HCT116 (cell line): ENCODE results near the gene ACP1.

Experiments
- CTCF ChIP-seq, 3 experiments: fragments of 200-600 bp in 1 of 3; sonication (generic) in 1 of 3; IDR thresholded peaks in 2 of 3; conservative IDR thresholded peaks in 1 of 3; 2 replicates each; pipeline ENCODE4 v1.5.1; 2012 to 2017; ENCODE audit warnings: low read depth in 2 of 3, low read length in 2 of 3, antibody characterized with exemption in 1 of 3, borderline replicate concordance in 1 of 3, control low read depth in 1 of 3, mild to moderate bottlenecking in 1 of 3, mixed read lengths in 1 of 3, mixed run types in 1 of 3, moderate library complexity in 1 of 3; ENCODE audit not compliant: insufficient read depth in 1 of 3
- EZH2 ChIP-seq: fragments of 200-600 bp; sonication (generic); IDR thresholded peaks from 2 replicates; pipeline ENCODE4 v1.6.1; 2017; ENCODE audit warnings: antibody characterized with exemption, mixed run types
- EZH2phosphoT487 ChIP-seq: fragments of 200-600 bp; IDR thresholded peaks from 2 replicates; pipeline ENCODE4 v1.6.1; 2018; ENCODE audit warnings: antibody characterized with exemption, borderline replicate concordance
- FOSL1 ChIP-seq: IDR thresholded peaks from 2 replicates; pipeline ENCODE4 v1.6.1; 2012; ENCODE audit warnings: low read depth
- JUND ChIP-seq: IDR thresholded peaks from 2 replicates; pipeline ENCODE4 v1.6.1; 2012
- POLR2A ChIP-seq: IDR thresholded peaks from 2 replicates; pipeline ENCODE4 v1.7.0; 2011; ENCODE audit warnings: borderline replicate concordance; ENCODE audit not compliant: insufficient read depth, insufficient read length; ENCODE audit errors: extremely low read depth
- POLR2AphosphoS5 ChIP-seq: IDR thresholded peaks from 2 replicates; pipeline ENCODE4 v1.6.1; 2011; ENCODE audit warnings: mild to moderate bottlenecking, low read depth, low read length, moderate library complexity
- RAD21 ChIP-seq: IDR thresholded peaks from 2 replicates; pipeline ENCODE4 v1.6.1; 2012; ENCODE audit warnings: low read depth, mild to moderate bottlenecking
- REST ChIP-seq: IDR thresholded peaks from 2 replicates; pipeline ENCODE4 v1.6.1; 2012; ENCODE audit warnings: low read depth
- SP1 ChIP-seq: IDR thresholded peaks from 2 replicates; pipeline ENCODE4 v1.6.1; 2012; ENCODE audit warnings: low read depth
- ZBTB33 ChIP-seq: IDR thresholded peaks from 2 replicates; pipeline ENCODE4 v1.6.1; 2011; ENCODE audit warnings: mild to moderate bottlenecking, low read length, moderate library complexity; ENCODE audit not compliant: insufficient replicate concordance; ENCODE audit errors: extremely low read depth
- TF ChIP-seq, protein P1 (sequence below): IDR thresholded peaks from 2 replicates; pipeline ENCODE4 v1.6.1; 2012
- TF ChIP-seq, protein P2 (sequence below): IDR thresholded peaks from 2 replicates; pipeline ENCODE4 v1.6.1; 2012

DNA sequence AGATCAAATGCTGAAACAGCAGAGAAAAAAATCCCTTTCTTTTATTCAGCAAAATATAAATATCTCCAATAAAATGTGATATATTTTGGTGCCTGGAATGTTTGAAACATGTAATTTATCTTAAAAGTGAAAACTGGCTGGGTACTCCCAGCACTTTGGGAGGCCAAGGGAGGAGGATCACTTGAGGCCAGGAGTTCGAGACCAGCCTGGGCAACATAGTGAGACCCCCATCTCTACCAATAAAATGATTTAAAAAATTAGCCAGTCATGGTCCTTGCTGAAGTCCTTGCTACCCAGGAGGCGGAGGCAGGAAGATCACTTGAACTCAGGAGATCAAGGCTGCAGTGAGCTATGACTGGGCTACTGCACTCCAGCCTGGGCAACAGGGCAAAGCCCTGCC is 9.6 kb upstream of the ACP1 start:
- TF ChIP-seq EZH2phosphoT487 = no peak
- TF ChIP-seq POLR2A = no peak
- TF ChIP-seq CTCF (IDR thresholded peaks at IDR 0.05 in 2 of 3, conservative IDR thresholded peaks at IDR 0.05 in 1 of 3; ENCODE audit: borderline replicate concordance in 1 of 3, insufficient read depth in 1 of 3, low read depth in 2 of 3, low read length in 2 of 3) = no peak
- TF ChIP-seq FOSL1 = no peak
- TF ChIP-seq, protein P1, sequence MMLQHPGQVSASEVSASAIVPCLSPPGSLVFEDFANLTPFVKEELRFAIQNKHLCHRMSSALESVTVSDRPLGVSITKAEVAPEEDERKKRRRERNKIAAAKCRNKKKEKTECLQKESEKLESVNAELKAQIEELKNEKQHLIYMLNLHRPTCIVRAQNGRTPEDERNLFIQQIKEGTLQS = no peak
- no peak for TF ChIP-seq EZH2
- TF ChIP-seq RAD21 = no peak
- TF ChIP-seq POLR2AphosphoS5 = no peak
- TF ChIP-seq SP1 = no peak
- TF ChIP-seq JUND = no peak
- no peak for TF ChIP-seq REST
- TF ChIP-seq, protein P2, sequence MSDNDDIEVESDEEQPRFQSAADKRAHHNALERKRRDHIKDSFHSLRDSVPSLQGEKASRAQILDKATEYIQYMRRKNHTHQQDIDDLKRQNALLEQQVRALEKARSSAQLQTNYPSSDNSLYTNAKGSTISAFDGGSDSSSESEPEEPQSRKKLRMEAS = no peak
- TF ChIP-seq ZBTB33 = no peak
